Suppressor macrophage treated with lipopolysaccharide for 1 hour (primary cell): ENCODE measurements around the gene CEACAM7.
"Not testable (repeated sequence)": the region's sequence is repeated elsewhere in the genome, so short reads cannot be mapped to it uniquely, and the experiment has no call there.

ENCODE experiments used
- DNase-seq, 3 donors: peaks; one replicate each; pipeline ENCODE4 v3.0.0-alpha.2; 2020 to 2022

CEACAM7 gene

GRCh38 chr19:41688098-41688497 lies at the start of gene CEACAM7:
CEACAM7 (minus strand) TSS chr19:41688270; CDS start chr19:41688165, 105 bp downstream.
- no peak for DNase-seq

- DNase-seq = no peak
Measured at GRCh38 chr19:41735071-41735600, 47.1 kb upstream of the CEACAM7 start.

DNA sequence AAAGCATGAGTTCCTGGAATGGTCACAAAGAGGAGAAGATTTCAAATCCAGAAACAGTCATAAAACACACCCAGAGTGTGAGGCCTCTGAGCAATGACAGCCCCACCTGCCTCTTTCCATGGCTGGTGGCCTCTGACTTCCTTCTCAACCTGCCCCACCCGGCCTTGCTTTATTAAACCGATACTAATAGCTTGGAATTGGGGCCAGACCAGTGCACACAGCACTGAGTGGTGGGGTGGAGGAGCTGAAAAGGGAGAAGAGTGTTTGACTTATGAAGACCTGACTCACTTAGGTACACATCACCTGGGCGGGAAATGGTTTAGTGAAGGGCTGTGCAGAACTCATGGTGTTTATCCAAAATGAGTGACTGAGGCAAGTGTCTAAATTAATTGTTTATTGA lies 46.5 kb upstream of the CEACAM7 start:
- DNase-seq = no peak

DNA sequence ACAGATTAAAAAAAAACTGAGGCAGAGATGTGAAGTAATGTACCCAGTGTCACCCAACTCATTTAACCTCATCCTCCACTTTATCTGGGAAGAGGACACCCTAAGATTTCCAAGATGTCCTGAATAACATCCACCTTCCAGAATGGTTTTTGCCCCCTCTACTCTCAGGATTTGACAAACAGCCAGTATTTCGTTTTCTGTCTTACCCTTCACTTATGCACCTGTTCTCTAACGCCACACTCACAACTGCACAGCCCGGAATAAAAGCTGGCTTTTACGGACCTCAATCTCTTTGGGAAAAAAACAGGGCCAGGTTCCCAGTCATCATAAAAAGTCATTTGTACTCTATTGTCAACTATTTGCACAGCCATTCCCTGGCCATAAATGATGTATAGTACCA lies 46.1 kb upstream of the CEACAM7 start:
- DNase-seq = no peak

DNA sequence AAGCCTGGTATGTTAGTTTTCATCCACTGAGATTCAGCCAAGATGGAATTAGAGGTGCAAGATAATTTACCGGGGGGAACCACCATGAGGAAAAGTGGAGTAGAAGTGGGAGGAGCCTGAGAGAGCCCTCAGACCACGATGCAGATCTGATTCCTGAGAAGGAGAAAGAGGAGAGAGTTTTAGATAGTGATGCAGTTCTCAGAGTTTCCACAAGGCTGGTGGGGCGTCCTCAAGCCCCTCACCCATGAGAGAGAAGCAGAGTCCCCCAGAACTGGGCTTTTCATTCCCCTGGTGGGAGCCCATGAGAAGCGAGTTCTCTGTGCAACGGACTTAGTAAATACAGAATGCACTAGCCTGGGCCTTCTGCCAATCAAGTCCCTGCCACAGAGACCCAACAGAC lies 38.4 kb upstream of the CEACAM7 start:
- DNase-seq = no peak

DNA sequence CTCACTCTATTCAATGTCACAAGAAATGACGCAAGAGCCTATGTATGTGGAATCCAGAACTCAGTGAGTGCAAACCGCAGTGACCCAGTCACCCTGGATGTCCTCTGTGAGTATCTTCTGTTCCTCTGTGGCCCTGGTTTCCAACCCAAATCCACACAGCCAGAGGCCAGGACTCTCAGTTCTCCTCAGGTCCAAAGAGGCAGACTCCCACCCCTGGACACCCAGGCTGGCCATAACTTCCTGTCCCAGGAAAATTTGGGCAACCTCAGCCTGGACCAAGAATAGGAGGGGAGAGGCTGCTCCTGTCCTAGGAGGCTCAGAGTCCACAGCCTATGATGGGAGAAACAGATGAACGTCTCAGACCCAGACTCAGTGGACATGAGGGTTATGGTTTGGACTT lies 32.0 kb upstream of the CEACAM7 start:
- no peak for DNase-seq

DNA sequence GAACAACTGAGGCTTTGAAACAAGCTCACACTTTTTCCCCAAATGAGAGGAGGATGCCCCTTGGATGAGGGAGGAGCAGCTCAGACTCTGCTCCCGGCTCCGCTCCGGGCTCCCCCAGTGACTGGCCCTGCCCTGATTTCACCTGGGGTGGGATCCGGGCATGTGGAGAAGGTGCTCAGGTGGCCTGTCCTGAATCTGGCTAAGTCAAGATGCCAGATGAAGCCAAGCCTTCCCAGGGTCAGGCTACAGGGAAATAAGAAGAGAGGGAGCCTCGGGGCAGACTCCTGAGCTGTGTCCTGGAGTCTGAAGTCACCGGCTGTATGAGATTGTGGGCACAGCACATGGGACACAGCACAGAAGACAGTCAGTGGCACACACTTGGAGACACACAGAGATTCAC lies 30.7 kb upstream of the CEACAM7 start:
- no peak for DNase-seq

GRCh38 chr19:41714598-41714997 lies 26.5 kb upstream of the CEACAM7 start:
- no peak for DNase-seq

GRCh38 chr19:41711376-41712261 lies 23.5 kb upstream of the CEACAM7 start:
- no peak for DNase-seq

GRCh38 chr19:41709951-41710645 lies 22.0 kb upstream of the CEACAM7 start:
- no peak for DNase-seq

DNA sequence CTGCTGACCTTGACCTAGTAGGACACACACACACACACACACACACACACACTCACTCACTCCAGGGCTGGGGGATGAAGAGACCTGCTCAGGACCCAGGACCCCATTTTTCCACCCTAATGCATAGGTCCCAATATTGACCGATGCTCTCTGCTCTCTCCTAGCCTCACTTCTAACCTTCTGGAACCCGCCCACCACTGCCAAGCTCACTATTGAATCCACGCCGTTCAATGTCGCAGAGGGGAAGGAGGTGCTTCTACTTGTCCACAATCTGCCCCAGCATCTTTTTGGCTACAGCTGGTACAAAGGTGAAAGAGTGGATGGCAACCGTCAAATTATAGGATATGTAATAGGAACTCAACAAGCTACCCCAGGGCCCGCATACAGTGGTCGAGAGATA lies 21.4 kb upstream of the CEACAM7 start:
- not testable (repeated sequence) for DNase-seq

GRCh38 chr19:41708481-41708880 lies 20.4 kb upstream of the CEACAM7 start, which contains the start of gene CEACAM5:
CEACAM5 (plus strand) TSS chr19:41708626; CDS start chr19:41708732, 106 bp downstream.
- DNase-seq = no peak

DNA sequence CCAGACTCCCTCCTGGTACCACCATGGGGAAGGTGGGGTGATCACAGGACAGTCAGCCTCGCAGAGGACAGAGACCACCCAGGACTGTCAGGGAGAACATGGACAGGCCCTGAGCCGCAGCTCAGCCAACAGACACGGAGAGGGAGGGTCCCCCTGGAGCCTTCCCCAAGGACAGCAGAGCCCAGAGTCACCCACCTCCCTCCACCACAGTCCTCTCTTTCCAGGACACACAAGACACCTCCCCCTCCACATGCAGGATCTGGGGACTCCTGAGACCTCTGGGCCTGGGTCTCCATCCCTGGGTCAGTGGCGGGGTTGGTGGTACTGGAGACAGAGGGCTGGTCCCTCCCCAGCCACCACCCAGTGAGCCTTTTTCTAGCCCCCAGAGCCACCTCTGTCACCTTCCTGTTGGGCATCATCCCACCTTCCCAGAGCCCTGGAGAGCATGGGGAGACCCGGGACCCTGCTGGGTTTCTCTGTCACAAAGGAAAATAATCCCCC lies 19.9 kb upstream of the CEACAM7 start:
- DNase-seq = no peak

DNA sequence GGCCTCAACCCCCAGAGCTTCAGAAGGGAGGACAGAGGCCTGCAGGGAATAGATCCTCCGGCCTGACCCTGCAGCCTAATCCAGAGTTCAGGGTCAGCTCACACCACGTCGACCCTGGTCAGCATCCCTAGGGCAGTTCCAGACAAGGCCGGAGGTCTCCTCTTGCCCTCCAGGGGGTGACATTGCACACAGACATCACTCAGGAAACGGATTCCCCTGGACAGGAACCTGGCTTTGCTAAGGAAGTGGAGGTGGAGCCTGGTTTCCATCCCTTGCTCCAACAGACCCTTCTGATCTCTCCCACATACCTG lies 19.4 kb upstream of the CEACAM7 start:
- no peak for DNase-seq

DNA sequence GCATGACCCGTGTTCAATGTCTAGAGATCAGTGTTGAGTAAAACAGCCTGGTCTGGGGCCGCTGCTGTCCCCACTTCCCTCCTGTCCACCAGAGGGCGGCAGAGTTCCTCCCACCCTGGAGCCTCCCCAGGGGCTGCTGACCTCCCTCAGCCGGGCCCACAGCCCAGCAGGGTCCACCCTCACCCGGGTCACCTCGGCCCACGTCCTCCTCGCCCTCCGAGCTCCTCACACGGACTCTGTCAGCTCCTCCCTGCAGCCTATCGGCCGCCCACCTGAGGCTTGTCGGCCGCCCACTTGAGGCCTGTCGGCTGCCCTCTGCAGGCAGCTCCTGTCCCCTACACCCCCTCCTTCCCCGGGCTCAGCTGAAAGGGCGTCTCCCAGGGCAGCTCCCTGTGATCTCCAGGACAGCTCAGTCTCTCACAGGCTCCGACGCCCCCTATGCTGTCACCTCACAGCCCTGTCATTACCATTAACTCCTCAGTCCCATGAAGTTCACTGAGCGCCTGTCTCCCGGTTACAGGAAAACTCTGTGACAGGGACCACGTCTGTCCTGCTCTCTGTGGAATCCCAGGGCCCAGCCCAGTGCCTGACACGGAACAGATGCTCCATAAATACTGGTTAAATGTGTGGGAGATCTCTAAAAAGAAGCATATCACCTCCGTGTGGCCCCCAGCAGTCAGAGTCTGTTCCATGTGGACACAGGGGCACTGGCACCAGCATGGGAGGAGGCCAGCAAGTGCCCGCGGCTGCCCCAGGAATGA lies 18.9 kb upstream of the CEACAM7 start:
- DNase-seq = peak; percentile 68 to 82 (median 76)

DNA sequence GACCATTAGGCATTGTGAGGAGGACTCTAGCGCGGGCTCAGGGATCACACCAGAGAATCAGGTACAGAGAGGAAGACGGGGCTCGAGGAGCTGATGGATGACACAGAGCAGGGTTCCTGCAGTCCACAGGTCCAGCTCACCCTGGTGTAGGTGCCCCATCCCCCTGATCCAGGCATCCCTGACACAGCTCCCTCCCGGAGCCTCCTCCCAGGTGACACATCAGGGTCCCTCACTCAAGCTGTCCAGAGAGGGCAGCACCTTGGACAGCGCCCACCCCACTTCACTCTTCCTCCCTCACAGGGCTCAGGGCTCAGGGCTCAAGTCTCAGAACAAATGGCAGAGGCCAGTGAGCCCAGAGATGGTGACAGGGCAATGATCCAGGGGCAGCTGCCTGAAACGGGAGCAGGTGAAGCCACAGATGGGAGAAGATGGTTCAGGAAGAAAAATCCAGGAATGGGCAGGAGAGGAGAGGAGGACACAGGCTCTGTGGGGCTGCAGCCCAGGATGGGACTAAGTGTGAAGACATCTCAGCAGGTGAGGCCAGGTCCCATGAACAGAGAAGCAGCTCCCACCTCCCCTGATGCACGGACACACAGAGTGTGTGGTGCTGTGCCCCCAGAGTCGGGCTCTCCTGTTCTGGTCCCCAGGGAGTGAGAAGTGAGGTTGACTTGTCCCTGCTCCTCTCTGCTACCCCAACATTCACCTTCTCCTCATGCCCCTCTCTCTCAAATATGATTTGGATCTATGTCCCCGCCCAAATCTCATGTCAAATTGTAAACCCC lies 17.5 kb upstream of the CEACAM7 start:
- DNase-seq = peak; percentile 24 to 68 (median 39)

- no peak for DNase-seq
Measured at GRCh38 chr19:41703602-41704293, 15.7 kb upstream of the CEACAM7 start.

GRCh38 chr19:41702171-41702651 lies 14.1 kb upstream of the CEACAM7 start:
- DNase-seq = no peak

GRCh38 chr19:41701401-41702075 lies 13.5 kb upstream of the CEACAM7 start:
- DNase-seq = peak in 2 of 3 donors; percentile 10 to 34

GRCh38 chr19:41700381-41701195 lies 12.5 kb upstream of the CEACAM7 start:
- DNase-seq = no peak
